Activated T-cell treated with anti-CD3 and anti-CD28 coated beads for 24 hours (primary cell): Measurements from ENCODE around the gene RBBP4.

Experiments
- DNase-seq: peaks from one replicate; pipeline ENCODE4 v3.0.0-alpha.2; 2020; ENCODE audit warnings: low read depth

The RBBP4 gene

GRCh38 chr1:32719681-32720275 lies 68.8 kb downstream of the RBBP4 start:
- DNase-seq, result no peak

- peak; percentile 10 for DNase-seq
These were observed 73.9 kb downstream of the RBBP4 start for GRCh38 chr1:32724678-32725614.

- no peak for DNase-seq
These were observed 74.6 kb downstream of the RBBP4 start for GRCh38 chr1:32725615-32725982.

GRCh38 chr1:32727876-32728275 lies 76.9 kb downstream of the RBBP4 start:
- DNase-seq, result no peak

GRCh38 chr1:32728413-32729077 lies 77.5 kb downstream of the RBBP4 start:
- no peak for DNase-seq

GRCh38 chr1:32729254-32730046 lies 78.4 kb downstream of the RBBP4 start:
- DNase-seq, result no peak

- DNase-seq, result no peak
These were observed 82.7 kb downstream of the RBBP4 start for GRCh38 chr1:32733582-32734321.
